Measurements from ENCODE around the gene TMEM52.
"Not testable (repeated sequence)": the region's sequence is repeated elsewhere in the genome, so short reads cannot be mapped to it uniquely, and the experiment has no call there.

TMEM52 gene

GRCh38 chr1:1945782-1946393, 26.8 kb upstream of the TMEM52 start:
- DNase-seq (ENCODE audit: low read depth), result no peak

GRCh38 chr1:1943834-1944570, 24.9 kb upstream of the TMEM52 start:
- DNase-seq (ENCODE audit: low read depth), result no peak

GRCh38 chr1:1942753-1943656, 23.9 kb upstream of the TMEM52 start:
- DNase-seq (ENCODE audit: low read depth), result no peak

GRCh38 chr1:1941868-1942752, 23.0 kb upstream of the TMEM52 start:
- no peak for DNase-seq (ENCODE audit: low read depth)

- no peak for DNase-seq (ENCODE audit: low read depth)
Observed at GRCh38 chr1:1941211-1941841, 22.2 kb upstream of the TMEM52 start.

- DNase-seq (ENCODE audit: low read depth), result no peak
Observed at GRCh38 chr1:1940123-1940425, 21.0 kb upstream of the TMEM52 start.

GRCh38 chr1:1939296-1940122, 20.4 kb upstream of the TMEM52 start:
- no peak for DNase-seq (ENCODE audit: low read depth)

GRCh38 chr1:1938613-1939295, 19.7 kb upstream of the TMEM52 start:
- no peak for DNase-seq (ENCODE audit: low read depth)

GRCh38 chr1:1938276-1938573, 19.1 kb upstream of the TMEM52 start:
- no peak for DNase-seq (ENCODE audit: low read depth)

- no peak for DNase-seq (ENCODE audit: low read depth)
Observed at GRCh38 chr1:1937549-1938275, 18.6 kb upstream of the TMEM52 start.

GRCh38 chr1:1937061-1937460, 18.0 kb upstream of the TMEM52 start:
- no peak for DNase-seq (ENCODE audit: low read depth)

- not testable (repeated sequence) for DNase-seq (ENCODE audit: low read depth)
Observed at GRCh38 chr1:1934848-1935247, 15.8 kb upstream of the TMEM52 start.

GRCh38 chr1:1929639-1930545, 10.8 kb upstream of the TMEM52 start:
- DNase-seq (ENCODE audit: low read depth), result no peak

- DNase-seq (ENCODE audit: low read depth), result no peak
Observed at GRCh38 chr1:1929102-1929638, 10.1 kb upstream of the TMEM52 start.

- no peak for DNase-seq (ENCODE audit: low read depth)
Observed at GRCh38 chr1:1928231-1929101, 9.4 kb upstream of the TMEM52 start.

- DNase-seq (ENCODE audit: low read depth), result no peak
Observed at GRCh38 chr1:1927751-1928150, 8.7 kb upstream of the TMEM52 start.

Data from non-pigmented ciliary epithelial cell (primary cell).